ENCODE measurements around the gene NCOA6. TPM values are rescaled to one million over a fixed set of nuclear protein-coding genes. Genes with fewer than 3 reads are reported as not detected.

Gene NCOA6
- total and polyA plus RNA-seq, 7 experiments from 2014 or later: 4.6 to 31.9 (median 26.5) TPM

DNA sequence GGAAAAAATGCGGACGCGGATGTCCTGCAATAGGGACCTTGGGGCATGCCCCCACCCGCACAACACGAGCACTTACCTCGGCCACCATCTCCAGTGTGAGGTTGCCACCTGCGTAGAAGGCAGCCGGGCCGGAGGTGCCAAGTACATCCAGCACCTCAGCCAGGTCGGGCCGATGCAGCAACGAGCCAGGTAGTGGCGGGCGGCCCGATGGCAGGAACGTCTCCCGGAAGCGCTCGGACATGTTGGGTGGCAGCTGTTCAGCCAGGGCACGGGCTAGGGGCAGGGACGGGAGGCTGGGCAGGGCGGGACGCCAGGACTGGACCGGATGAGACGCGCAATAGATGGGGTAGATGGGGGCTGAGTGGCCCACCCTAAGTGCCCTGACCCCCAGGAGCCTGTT lies 33.9 kb upstream of the NCOA6 start:
- no peak overlapping the region for H3K27ac ChIP-seq (ENCODE audit: low read depth, low read length)
- no peak for ATAC-seq
- H3K27ac Mint-ChIP-seq: no peak overlapping the region
- POLR2A ChIA-PET: no interaction called here
- peak in 1 of 9 donors; percentile 18 for DNase-seq
- H3K4me1 ChIP-seq (ENCODE audit: control insufficient read depth in 2 of 2, insufficient read depth in 2 of 2, low read length in 2 of 2): no peaks in the 10 kb centered on the region
- CTCF ChIA-PET: no interaction called here
- no peaks in the 10 kb centered on the region for H3K27me3 Mint-ChIP-seq
- H3K4me3 ChIP-seq (ENCODE audit: low read length): no peak overlapping the region
- H3K9me3 ChIP-seq (ENCODE audit: control insufficient read depth in 2 of 3, low read length in 3 of 3): no peaks in the 10 kb centered on the region
- H3K4me3 Mint-ChIP-seq: no peak overlapping the region
- intact Hi-C loops (cut with micrococcal nuclease): no loop called here
- H3K36me3 Mint-ChIP-seq: peaks cover 0 to 54% (median 20%) of the 10 kb centered on the region in 5 donors
- peaks cover 0 to 14% (median 4%) of the 10 kb centered on the region in 7 donors for H3K4me1 Mint-ChIP-seq
- no peaks in the 10 kb centered on the region for H3K9me3 Mint-ChIP-seq
- H3K27me3 ChIP-seq (ENCODE audit: control insufficient read depth in 2 of 2, insufficient read depth in 2 of 2, low read length in 2 of 2): no peaks in the 10 kb centered on the region
- H3K36me3 ChIP-seq (ENCODE audit: control insufficient read depth in 2 of 3, insufficient read depth in 3 of 3, low read length in 3 of 3): peaks cover 0 to 88% (median 7%) of the 10 kb centered on the region in 3 experiments

GRCh38 chr20:34852298-34852697 lies 26.8 kb upstream of the NCOA6 start:
- POLR2A ChIA-PET: no interaction called here
- H3K36me3 ChIP-seq (ENCODE audit: control insufficient read depth in 2 of 3, insufficient read depth in 3 of 3, low read length in 3 of 3): peaks cover 0 to 72% (median 19%) of the 10 kb centered on the region in 3 experiments
- H3K27ac ChIP-seq (ENCODE audit: low read depth, low read length): no peak overlapping the region
- H3K27me3 ChIP-seq (ENCODE audit: control insufficient read depth in 2 of 2, insufficient read depth in 2 of 2, low read length in 2 of 2): no peaks in the 10 kb centered on the region
- no peak overlapping the region for H3K4me3 ChIP-seq (ENCODE audit: low read length)
- H3K9me3 Mint-ChIP-seq: no peaks in the 10 kb centered on the region
- CTCF ChIA-PET: interaction anchor here (1.0 kb wide), 1 partner anchor 244 kb away, joined by 3 read pairs; no protein-coding TSS in a partner anchor
- DNase-seq: no peak
- no peaks in the 10 kb centered on the region for H3K27me3 Mint-ChIP-seq
- H3K27ac Mint-ChIP-seq: no peak overlapping the region
- intact Hi-C loops (cut with micrococcal nuclease): no loop called here
- H3K4me1 ChIP-seq (ENCODE audit: control insufficient read depth in 2 of 2, insufficient read depth in 2 of 2, low read length in 2 of 2): no peaks in the 10 kb centered on the region
- no peak for ATAC-seq
- H3K4me3 Mint-ChIP-seq: no peak overlapping the region
- peaks cover 0 to 38% (median 4%) of the 10 kb centered on the region in 5 donors for H3K36me3 Mint-ChIP-seq
- H3K4me1 Mint-ChIP-seq: peaks cover 0 to 2% (median 0%) of the 10 kb centered on the region in 7 donors
- no peaks in the 10 kb centered on the region for H3K9me3 ChIP-seq (ENCODE audit: control insufficient read depth in 2 of 3, low read length in 3 of 3)

DNA sequence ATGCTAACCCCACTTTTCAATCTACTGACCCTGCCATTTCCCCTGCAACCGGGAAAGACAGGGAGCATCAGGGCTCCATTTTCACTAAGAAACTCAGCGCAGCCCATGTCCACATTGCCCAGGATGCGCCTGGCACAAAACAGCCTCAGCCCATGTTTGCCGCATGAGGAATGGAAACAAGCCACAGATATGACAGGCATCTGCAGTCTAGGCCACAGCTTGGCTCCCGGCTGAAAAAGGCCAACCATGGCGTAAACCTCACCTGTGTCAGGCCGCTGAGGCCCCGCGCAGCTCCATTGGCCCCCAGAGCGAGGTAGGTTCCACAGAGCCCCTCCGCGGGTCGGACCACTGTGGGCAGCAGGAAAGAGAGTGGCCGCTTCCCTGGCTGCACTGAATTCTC lies 25.5 kb upstream of the NCOA6 start:
- no peaks in the 10 kb centered on the region for H3K9me3 Mint-ChIP-seq
- Histone ChIP-seq H3K27me3 (ENCODE audit: control insufficient read depth in 2 of 2, insufficient read depth in 2 of 2, low read length in 2 of 2) (no peaks in the 10 kb centered on the region), H3K36me3 (ENCODE audit: control insufficient read depth in 2 of 3, insufficient read depth in 3 of 3, low read length in 3 of 3) (peaks cover 0 to 60% (median 15%) of the 10 kb centered on the region in 3 experiments), H3K4me3 (ENCODE audit: low read length) (no peak overlapping the region), H3K27ac (ENCODE audit: low read depth, low read length) (no peak overlapping the region), H3K4me1 (ENCODE audit: control insufficient read depth in 2 of 2, insufficient read depth in 2 of 2, low read length in 2 of 2) (no peaks in the 10 kb centered on the region), H3K9me3 (ENCODE audit: control insufficient read depth in 2 of 3, low read length in 3 of 3) (no peaks in the 10 kb centered on the region)
- ChIA-PET POLR2A (no interaction called here), CTCF (no interaction called here)
- no peak overlapping the region for H3K27ac Mint-ChIP-seq
- no peak for ATAC-seq
- H3K4me1 Mint-ChIP-seq: peaks cover 0 to 2% (median 0%) of the 10 kb centered on the region in 7 donors
- DNase-seq: no peak
- peaks cover 0 to 42% (median 7%) of the 10 kb centered on the region in 5 donors for H3K36me3 Mint-ChIP-seq
- H3K27me3 Mint-ChIP-seq: no peaks in the 10 kb centered on the region
- intact Hi-C loops (cut with micrococcal nuclease): no loop called here
- H3K4me3 Mint-ChIP-seq: no peak overlapping the region

DNA sequence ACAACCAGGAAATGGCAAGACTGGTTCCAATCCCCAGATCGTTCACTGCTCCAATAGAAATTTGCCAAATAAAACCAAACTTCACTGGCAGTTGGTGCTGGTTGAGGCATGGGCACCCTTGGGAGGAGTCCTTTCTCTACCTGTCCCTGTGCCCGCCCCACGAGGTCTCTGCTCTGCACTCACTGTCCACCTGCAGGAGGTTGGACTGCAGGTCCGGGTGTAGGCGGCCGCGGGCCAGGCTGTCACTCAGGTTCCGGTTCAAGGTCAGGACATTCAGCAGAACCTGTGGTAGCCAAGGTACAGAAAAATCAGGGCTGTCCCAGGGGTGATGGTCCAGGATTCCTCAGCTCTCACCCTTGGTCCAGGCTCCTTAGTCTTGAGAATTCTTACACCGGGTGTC lies 24.3 kb upstream of the NCOA6 start:
- POLR2A ChIA-PET: no interaction called here
- no peaks in the 10 kb centered on the region for H3K9me3 Mint-ChIP-seq
- DNase-seq: no peak
- Histone ChIP-seq H3K9me3 (ENCODE audit: control insufficient read depth in 2 of 3, low read length in 3 of 3) (no peaks in the 10 kb centered on the region), H3K27ac (ENCODE audit: low read depth, low read length) (no peak overlapping the region), H3K27me3 (ENCODE audit: control insufficient read depth in 2 of 2, insufficient read depth in 2 of 2, low read length in 2 of 2) (no peaks in the 10 kb centered on the region), H3K36me3 (ENCODE audit: control insufficient read depth in 2 of 3, insufficient read depth in 3 of 3, low read length in 3 of 3) (peaks cover 0 to 49% (median 13%) of the 10 kb centered on the region in 3 experiments), H3K4me1 (ENCODE audit: control insufficient read depth in 2 of 2, insufficient read depth in 2 of 2, low read length in 2 of 2) (no peaks in the 10 kb centered on the region), H3K4me3 (ENCODE audit: low read length) (no peak overlapping the region)
- no peak overlapping the region for H3K27ac Mint-ChIP-seq
- intact Hi-C loops (cut with micrococcal nuclease): no loop called here
- no peak overlapping the region for H3K4me3 Mint-ChIP-seq
- peaks cover 0 to 32% (median 7%) of the 10 kb centered on the region in 5 donors for H3K36me3 Mint-ChIP-seq
- ATAC-seq: no peak
- peaks cover 0 to 2% (median 0%) of the 10 kb centered on the region in 7 donors for H3K4me1 Mint-ChIP-seq
- CTCF ChIA-PET: interaction anchor here (0.7 kb wide), 1 partner anchor 52 kb away, joined by 3 read pairs; no protein-coding TSS in a partner anchor
- H3K27me3 Mint-ChIP-seq: no peaks in the 10 kb centered on the region

DNA sequence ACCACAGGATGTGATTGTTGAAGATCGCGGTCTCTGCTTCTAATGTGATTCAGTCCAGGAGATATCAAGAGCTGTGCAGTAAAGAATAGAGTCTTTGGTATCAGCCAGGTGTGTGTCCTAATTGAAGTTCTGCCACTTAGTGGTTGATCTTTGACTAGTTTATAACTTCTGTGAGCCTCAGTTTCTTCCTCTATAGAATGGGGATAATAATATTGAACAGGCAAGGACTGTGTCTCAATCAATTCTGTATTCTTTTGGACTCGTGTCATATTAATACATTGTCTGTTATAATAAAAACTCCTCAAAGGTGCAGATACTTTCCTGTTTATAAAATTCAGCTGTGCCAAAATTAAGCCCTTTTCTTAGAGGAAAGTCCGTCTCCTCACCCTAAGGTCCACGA lies 23.1 kb upstream of the NCOA6 start:
- no peaks in the 10 kb centered on the region for H3K9me3 Mint-ChIP-seq
- CTCF ChIA-PET: interaction anchor here (0.7 kb wide), 1 partner anchor 95 kb away, joined by 3 read pairs; no protein-coding TSS in a partner anchor
- H3K9me3 ChIP-seq (ENCODE audit: control insufficient read depth in 2 of 3, low read length in 3 of 3): no peaks in the 10 kb centered on the region
- ATAC-seq: no peak
- H3K27ac Mint-ChIP-seq: no peak overlapping the region
- H3K27ac ChIP-seq (ENCODE audit: low read depth, low read length): no peak overlapping the region
- DNase-seq: no peak
- no peaks in the 10 kb centered on the region for H3K4me1 ChIP-seq (ENCODE audit: control insufficient read depth in 2 of 2, insufficient read depth in 2 of 2, low read length in 2 of 2)
- intact Hi-C loops (cut with micrococcal nuclease): no loop called here
- POLR2A ChIA-PET: interaction anchor here (0.6 kb wide), 1 partner anchor 1116 kb away, joined by 3 read pairs; no protein-coding TSS in a partner anchor
- no peak overlapping the region for H3K4me3 Mint-ChIP-seq
- H3K36me3 Mint-ChIP-seq: peaks cover 0 to 30% (median 7%) of the 10 kb centered on the region in 5 donors
- no peaks in the 10 kb centered on the region for H3K27me3 Mint-ChIP-seq
- H3K36me3 ChIP-seq (ENCODE audit: control insufficient read depth in 2 of 3, insufficient read depth in 3 of 3, low read length in 3 of 3): peaks cover 0 to 39% (median 12%) of the 10 kb centered on the region in 3 experiments
- H3K27me3 ChIP-seq (ENCODE audit: control insufficient read depth in 2 of 2, insufficient read depth in 2 of 2, low read length in 2 of 2): no peaks in the 10 kb centered on the region
- H3K4me1 Mint-ChIP-seq: peaks cover 0 to 2% (median 0%) of the 10 kb centered on the region in 7 donors
- no peak overlapping the region for H3K4me3 ChIP-seq (ENCODE audit: low read length)

DNA sequence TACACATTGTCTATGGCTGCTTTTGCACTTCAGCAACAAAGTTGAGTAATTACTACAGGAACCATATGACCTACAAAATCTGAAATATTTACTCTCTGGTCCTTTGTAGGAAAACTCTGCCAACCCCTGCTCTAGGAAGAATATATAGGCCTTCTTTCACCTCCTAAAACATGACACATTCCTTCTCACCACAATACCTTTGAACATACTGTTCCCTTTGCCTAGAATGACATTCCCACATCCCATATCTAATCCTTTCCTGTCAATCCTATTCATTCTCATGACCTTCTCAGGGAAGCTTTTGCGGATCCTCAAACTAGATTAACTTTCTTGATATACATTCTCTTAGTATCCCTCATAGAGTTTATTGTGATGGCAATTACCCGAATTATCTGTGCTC lies 18.0 kb upstream of the NCOA6 start:
- H3K4me1 Mint-ChIP-seq: no peaks in the 10 kb centered on the region
- Histone ChIP-seq H3K4me3 (ENCODE audit: low read length) (no peak overlapping the region), H3K9me3 (ENCODE audit: control insufficient read depth in 2 of 3, low read length in 3 of 3) (no peaks in the 10 kb centered on the region), H3K27me3 (ENCODE audit: control insufficient read depth in 2 of 2, insufficient read depth in 2 of 2, low read length in 2 of 2) (no peaks in the 10 kb centered on the region), H3K27ac (ENCODE audit: low read depth, low read length) (no peak overlapping the region), H3K4me1 (ENCODE audit: control insufficient read depth in 2 of 2, insufficient read depth in 2 of 2, low read length in 2 of 2) (no peaks in the 10 kb centered on the region), H3K36me3 (ENCODE audit: control insufficient read depth in 2 of 3, insufficient read depth in 3 of 3, low read length in 3 of 3) (no peaks in the 10 kb centered on the region)
- POLR2A ChIA-PET: interaction anchor here (0.6 kb wide), 1 partner anchor 642 kb away, joined by 5 read pairs; no protein-coding TSS in a partner anchor
- peak overlapping the region in 1 of 9 donors; percentile 51 for H3K27ac Mint-ChIP-seq
- no peaks in the 10 kb centered on the region for H3K9me3 Mint-ChIP-seq
- peaks cover 0 to 27% (median 0%) of the 10 kb centered on the region in 5 donors for H3K27me3 Mint-ChIP-seq
- DNase-seq (no peak), ATAC-seq (no peak)
- intact Hi-C loops (cut with micrococcal nuclease): no loop called here
- CTCF ChIA-PET: no interaction called here
- peaks cover 0 to 12% (median 3%) of the 10 kb centered on the region in 5 donors for H3K36me3 Mint-ChIP-seq
- H3K4me3 Mint-ChIP-seq: no peak overlapping the region

DNA sequence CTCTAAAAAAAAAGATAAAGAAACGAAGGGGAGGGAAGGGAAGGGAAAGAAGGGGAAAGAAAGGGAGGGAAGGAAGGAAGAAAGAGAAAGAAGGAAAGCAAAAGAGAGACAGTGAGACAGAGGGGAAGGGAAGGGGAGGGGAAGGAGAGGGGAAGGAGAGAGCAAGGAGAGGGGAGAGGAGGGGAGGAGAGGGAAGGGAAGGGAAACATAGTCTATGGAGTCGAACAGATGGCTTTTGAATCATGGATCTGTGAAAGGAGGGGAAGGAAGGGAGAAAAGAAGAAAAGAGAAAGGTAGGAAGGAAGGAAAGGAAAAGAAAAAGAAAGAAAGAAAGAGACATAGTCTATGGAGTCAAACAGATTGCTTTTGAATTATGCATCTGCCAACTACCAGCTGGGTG lies 16.7 kb upstream of the NCOA6 start:
- H3K27ac Mint-ChIP-seq: no peak overlapping the region
- ATAC-seq (no peak), DNase-seq (no peak)
- ChIA-PET CTCF (no interaction called here), POLR2A (no interaction called here)
- H3K4me3 Mint-ChIP-seq: no peak overlapping the region
- no peaks in the 10 kb centered on the region for H3K36me3 ChIP-seq (ENCODE audit: control insufficient read depth in 2 of 3, insufficient read depth in 3 of 3, low read length in 3 of 3)
- H3K9me3 ChIP-seq (ENCODE audit: control insufficient read depth in 2 of 3, low read length in 3 of 3): no peaks in the 10 kb centered on the region
- no peaks in the 10 kb centered on the region for H3K27me3 ChIP-seq (ENCODE audit: control insufficient read depth in 2 of 2, insufficient read depth in 2 of 2, low read length in 2 of 2)
- peaks cover 0 to 29% (median 0%) of the 10 kb centered on the region in 5 donors for H3K27me3 Mint-ChIP-seq
- no peak overlapping the region for H3K27ac ChIP-seq (ENCODE audit: low read depth, low read length)
- intact Hi-C loops (cut with micrococcal nuclease): no loop called here
- H3K4me1 Mint-ChIP-seq: no peaks in the 10 kb centered on the region
- no peak overlapping the region for H3K4me3 ChIP-seq (ENCODE audit: low read length)
- peaks cover 0 to 7% (median 3%) of the 10 kb centered on the region in 5 donors for H3K36me3 Mint-ChIP-seq
- no peaks in the 10 kb centered on the region for H3K9me3 Mint-ChIP-seq
- no peaks in the 10 kb centered on the region for H3K4me1 ChIP-seq (ENCODE audit: control insufficient read depth in 2 of 2, insufficient read depth in 2 of 2, low read length in 2 of 2)

Measured in naive thymus-derived CD4-positive, alpha-beta T cell (primary cell).